ENCODE measurements around the gene RTKN. TPM values are rescaled to one million over a fixed set of nuclear protein-coding genes. Genes with fewer than 3 reads are reported as not detected.

RTKN gene
- total RNA-seq, 1 donor = 15.7 TPM

GRCh38 chr2:74384051-74384450 is 57.7 kb downstream of the RTKN start:
- TF ChIP-seq, protein P1, sequence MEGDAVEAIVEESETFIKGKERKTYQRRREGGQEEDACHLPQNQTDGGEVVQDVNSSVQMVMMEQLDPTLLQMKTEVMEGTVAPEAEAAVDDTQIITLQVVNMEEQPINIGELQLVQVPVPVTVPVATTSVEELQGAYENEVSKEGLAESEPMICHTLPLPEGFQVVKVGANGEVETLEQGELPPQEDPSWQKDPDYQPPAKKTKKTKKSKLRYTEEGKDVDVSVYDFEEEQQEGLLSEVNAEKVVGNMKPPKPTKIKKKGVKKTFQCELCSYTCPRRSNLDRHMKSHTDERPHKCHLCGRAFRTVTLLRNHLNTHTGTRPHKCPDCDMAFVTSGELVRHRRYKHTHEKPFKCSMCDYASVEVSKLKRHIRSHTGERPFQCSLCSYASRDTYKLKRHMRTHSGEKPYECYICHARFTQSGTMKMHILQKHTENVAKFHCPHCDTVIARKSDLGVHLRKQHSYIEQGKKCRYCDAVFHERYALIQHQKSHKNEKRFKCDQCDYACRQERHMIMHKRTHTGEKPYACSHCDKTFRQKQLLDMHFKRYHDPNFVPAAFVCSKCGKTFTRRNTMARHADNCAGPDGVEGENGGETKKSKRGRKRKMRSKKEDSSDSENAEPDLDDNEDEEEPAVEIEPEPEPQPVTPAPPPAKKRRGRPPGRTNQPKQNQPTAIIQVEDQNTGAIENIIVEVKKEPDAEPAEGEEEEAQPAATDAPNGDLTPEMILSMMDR (IDR thresholded peaks at IDR 0.05; ENCODE audit: insufficient read depth, low read length) = no peak
- DNase-seq (ENCODE audit: low read depth) = peak; percentile 72
- H3K4me3 ChIP-seq (ENCODE audit: low read depth, low read length) = no peak overlapping the region

GRCh38 chr2:74383254-74383653 is 58.5 kb downstream of the RTKN start:
- no peak overlapping the region for H3K4me3 ChIP-seq (ENCODE audit: low read depth, low read length)
- peak; percentile 83 for DNase-seq (ENCODE audit: low read depth)
- TF ChIP-seq, protein P1 (IDR thresholded peaks at IDR 0.05; ENCODE audit: insufficient read depth, low read length) = no peak

DNA sequence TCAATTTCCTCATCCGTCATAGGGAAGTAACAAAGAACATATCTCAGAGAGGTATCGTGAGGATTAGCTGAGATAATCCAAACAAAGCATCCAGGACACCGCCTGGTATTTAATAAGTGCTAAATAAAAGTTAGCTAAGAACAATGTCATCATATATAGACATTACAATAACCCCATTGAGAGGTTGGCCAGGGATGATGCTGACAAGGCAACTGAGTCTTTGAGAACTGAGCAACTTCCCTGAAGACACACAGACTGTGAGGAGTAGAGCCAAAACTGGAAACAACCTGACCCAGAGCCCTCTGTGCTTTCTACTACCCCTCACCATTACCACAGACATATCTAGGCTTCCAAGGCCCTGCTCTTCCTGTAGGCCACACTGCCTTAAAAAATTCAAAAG is 60.0 kb downstream of the RTKN start:
- TF ChIP-seq, protein P1 (IDR thresholded peaks at IDR 0.05; ENCODE audit: insufficient read depth, low read length) = no peak
- no peak overlapping the region for H3K4me3 ChIP-seq (ENCODE audit: low read depth, low read length)
- DNase-seq (ENCODE audit: low read depth) = no peak

GRCh38 chr2:74379851-74380789 is 61.6 kb downstream of the RTKN start, which contains the start of gene DCTN1:
DCTN1 (minus strand) TSS chr2:74380311; CDS start chr2:74380037, 274 bp downstream.
- peak within 1 kb of the TSS; percentile 78 for H3K4me3 ChIP-seq (ENCODE audit: low read depth, low read length)
- DNase-seq (ENCODE audit: low read depth) = peak; percentile 66
- TF ChIP-seq, protein P1 (IDR thresholded peaks at IDR 0.05; ENCODE audit: insufficient read depth, low read length) = no peak

DNA sequence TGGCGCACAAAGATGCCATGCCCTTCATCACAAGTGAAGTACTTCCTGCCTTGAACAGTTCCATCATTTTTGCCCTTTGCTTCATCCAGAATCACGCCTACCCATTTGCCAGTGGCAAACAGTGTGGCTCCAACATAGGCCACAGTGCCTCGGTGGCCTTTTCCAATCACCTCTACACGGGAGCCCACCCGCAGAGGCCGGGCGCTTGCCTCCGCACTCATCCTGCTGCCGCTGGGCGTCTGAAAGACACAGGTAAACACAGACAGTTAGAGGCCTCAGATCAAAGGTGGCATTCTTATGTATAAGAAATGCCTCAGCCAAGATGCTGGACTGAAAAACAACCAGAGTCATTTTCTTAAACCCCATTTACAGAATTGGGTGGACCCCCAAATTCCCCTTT is 63.7 kb downstream of the RTKN start:
- H3K4me3 ChIP-seq (ENCODE audit: low read depth, low read length) = no peak overlapping the region
- TF ChIP-seq, protein P1 (IDR thresholded peaks at IDR 0.05; ENCODE audit: insufficient read depth, low read length) = no peak
- no peak for DNase-seq (ENCODE audit: low read depth)

GRCh38 chr2:74375838-74376237 is 65.9 kb downstream of the RTKN start:
- H3K4me3 ChIP-seq (ENCODE audit: low read depth, low read length) = no peak overlapping the region
- TF ChIP-seq, protein P1 (IDR thresholded peaks at IDR 0.05; ENCODE audit: insufficient read depth, low read length) = no peak
- DNase-seq (ENCODE audit: low read depth) = no peak

Other genes starting within 250 kb of the RTKN start
- gene MTHFD2, start 243.3 kb downstream of the RTKN start, total RNA-seq (ENCODE audit: low replicate concordance) = 38.7 and 254 TPM in 2 replicates
- 0.25 and 0.45 TPM in 2 replicates for gene SLC4A5, start 98.5 kb downstream of the RTKN start, total RNA-seq (ENCODE audit: low replicate concordance)
- 147 and 293 TPM in 2 replicates for gene DCTN1, start 61.6 kb downstream of the RTKN start, total RNA-seq (ENCODE audit: low replicate concordance)
- 1.9 and 2.8 TPM in 2 replicates for gene C2orf81, start 20.3 kb downstream of the RTKN start, total RNA-seq (ENCODE audit: low replicate concordance)
- gene WDR54, start 20.2 kb downstream of the RTKN start, total RNA-seq (ENCODE audit: low replicate concordance) = 16.9 and 34.3 TPM in 2 replicates
- gene INO80B, start 13.2 kb upstream of the RTKN start, total RNA-seq (ENCODE audit: low replicate concordance) = 13.5 and 28.0 TPM in 2 replicates
- gene WBP1, start 16.5 kb upstream of the RTKN start, total RNA-seq (ENCODE audit: low replicate concordance) = 24.4 and 27.6 TPM in 2 replicates
- 15.2 and 25.3 TPM in 2 replicates for gene MOGS, start 23.4 kb upstream of the RTKN start, total RNA-seq (ENCODE audit: low replicate concordance)
- 19.3 and 30.2 TPM in 2 replicates for gene MRPL53, start 30.7 kb upstream of the RTKN start, total RNA-seq (ENCODE audit: low replicate concordance)
- 25.4 and 27.7 TPM in 2 replicates for gene CCDC142, start 41.1 kb upstream of the RTKN start, total RNA-seq (ENCODE audit: low replicate concordance)
- 10.4 and 16.3 TPM in 2 replicates for gene TTC31, start 41.1 kb upstream of the RTKN start, total RNA-seq (ENCODE audit: low replicate concordance)
- 2.0 and 3.0 TPM in 2 replicates for gene LBX2, start 57.7 kb upstream of the RTKN start, total RNA-seq (ENCODE audit: low replicate concordance)
- gene PCGF1, start 65.8 kb upstream of the RTKN start, total RNA-seq (ENCODE audit: low replicate concordance) = 27.5 and 28.9 TPM in 2 replicates
- not detected in 2 replicates for gene TLX2, start 72.5 kb upstream of the RTKN start, total RNA-seq (ENCODE audit: low replicate concordance)
- 0.27 TPM in 1 of 2 replicates, not detected in the other for gene DQX1, start 84.3 kb upstream of the RTKN start, total RNA-seq (ENCODE audit: low replicate concordance)
- 18.1 and 88.0 TPM in 2 replicates for gene AUP1, start 87.8 kb upstream of the RTKN start, total RNA-seq (ENCODE audit: low replicate concordance)
- gene HTRA2, start 88.0 kb upstream of the RTKN start, total RNA-seq (ENCODE audit: low replicate concordance) = 27.1 and 32.9 TPM in 2 replicates
- 11.9 and 18.5 TPM in 2 replicates for gene LOXL3, start 112.0 kb upstream of the RTKN start, total RNA-seq (ENCODE audit: low replicate concordance)
- 11.4 and 36.9 TPM in 2 replicates for gene DOK1, start 112.8 kb upstream of the RTKN start, total RNA-seq (ENCODE audit: low replicate concordance)
- gene M1AP, start 206.4 kb upstream of the RTKN start, total RNA-seq (ENCODE audit: low replicate concordance) = not detected in 2 replicates
- 2.8 and 3.6 TPM in 2 replicates for gene SEMA4F, start 212.3 kb upstream of the RTKN start, total RNA-seq (ENCODE audit: low replicate concordance)

Measured in fibroblast of the aortic adventitia (primary cell).